Neural crest cell (in vitro differentiated cells): Measurements from ENCODE around the gene MYLK4. TPM values are rescaled to one million over a fixed set of nuclear protein-coding genes. Genes with fewer than 3 reads are reported as not detected.

Experiments used
- DNase-seq: peaks from one replicate; pipeline ENCODE4 v3.0.0; 2021; ENCODE audit warnings: low read depth, mixed read lengths, low spot score
- H3K27ac Mint-ChIP-seq: one replicate; pipeline ENCODE4 v1.8.0; 2021; ENCODE audit warnings: mild to moderate bottlenecking, mixed read lengths; ENCODE audit not compliant: unreplicated experiment
- H3K27me3 Mint-ChIP-seq: 2 replicates; pipeline ENCODE4 v1.8.0; 2021; ENCODE audit warnings: low read depth, mild to moderate bottlenecking, mixed read lengths
- H3K36me3 Mint-ChIP-seq: 2 replicates; pipeline ENCODE4 v1.8.0; 2021; ENCODE audit warnings: low read depth, mild to moderate bottlenecking, mixed read lengths
- H3K4me1 Mint-ChIP-seq: 2 replicates; pipeline ENCODE4 v1.8.0; 2021; ENCODE audit warnings: mixed read lengths
- H3K4me3 Mint-ChIP-seq: one replicate; pipeline ENCODE4 v1.8.0; 2021; ENCODE audit warnings: mild to moderate bottlenecking, mixed read lengths
- H3K9me3 Mint-ChIP-seq: 2 replicates; pipeline ENCODE4 v1.8.0; 2021; ENCODE audit warnings: mixed read lengths
- CTCF ChIP-seq: fragments of 200-600 bp; sonication (generic); conservative IDR thresholded peaks from 2 replicates; pipeline ENCODE4 v1.5.0; 2021; ENCODE audit warnings: antibody characterized with exemption, mild to moderate bottlenecking
- total RNA-seq: library from RNA; stranded (reverse); gene quantifications from 2 replicates; pipeline ENCODE4 v1.2.1, GENCODE V29; 2021

Gene MYLK4
- total RNA-seq, 1 donor from 2014 or later, result 0.96 TPM

- DNase-seq, result no peak
- no peak for TF ChIP-seq CTCF
- Mint-ChIP-seq H3K4me1 (no peaks in the 10 kb centered on the region), H3K36me3 (peaks cover 5% of the 10 kb centered on the region), H3K4me3 (no peak overlapping the region), H3K27me3 (no peaks in the 10 kb centered on the region), H3K27ac (no peak overlapping the region), H3K9me3 (peaks cover 5% of the 10 kb centered on the region)
These were observed 65.7 kb downstream of the MYLK4 start for GRCh38 chr6:2684766-2685754.

GRCh38 chr6:2684103-2684749 is 66.5 kb downstream of the MYLK4 start:
- peak overlapping the region; percentile 52 for H3K27ac Mint-ChIP-seq
- no peak overlapping the region for H3K4me3 Mint-ChIP-seq

GRCh38 chr6:2680264-2680922 is 70.3 kb downstream of the MYLK4 start:
- DNase-seq, result no peak
- TF ChIP-seq CTCF, result no peak
- H3K36me3 Mint-ChIP-seq, result peaks cover 5% of the 10 kb centered on the region
- no peaks in the 10 kb centered on the region for H3K27me3 Mint-ChIP-seq
- H3K4me3 Mint-ChIP-seq, result no peak overlapping the region
- peaks cover 5% of the 10 kb centered on the region for H3K9me3 Mint-ChIP-seq
- no peaks in the 10 kb centered on the region for H3K4me1 Mint-ChIP-seq
- no peak overlapping the region for H3K27ac Mint-ChIP-seq

More at GRCh38 chr6:2684103-2684749, 66.5 kb downstream of the MYLK4 start:
- Mint-ChIP-seq H3K9me3 (peaks cover 5% of the 10 kb centered on the region), H3K36me3 (peaks cover 5% of the 10 kb centered on the region), H3K4me1 (no peaks in the 10 kb centered on the region), H3K27me3 (no peaks in the 10 kb centered on the region)
- no peak for TF ChIP-seq CTCF
- no peak for DNase-seq

- no peak for DNase-seq
- H3K27ac Mint-ChIP-seq, result no peak overlapping the region
- H3K9me3 Mint-ChIP-seq, result no peaks in the 10 kb centered on the region
- no peaks in the 10 kb centered on the region for H3K27me3 Mint-ChIP-seq
- H3K4me3 Mint-ChIP-seq, result no peak overlapping the region
- H3K36me3 Mint-ChIP-seq, result no peaks in the 10 kb centered on the region
- no peak for TF ChIP-seq CTCF
- H3K4me1 Mint-ChIP-seq, result no peaks in the 10 kb centered on the region
These were observed 73.6 kb downstream of the MYLK4 start for GRCh38 chr6:2677080-2677593.

GRCh38 chr6:2676048-2676447 is 74.7 kb downstream of the MYLK4 start:
- no peak for DNase-seq
- H3K27ac Mint-ChIP-seq, result no peak overlapping the region
- H3K9me3 Mint-ChIP-seq, result no peaks in the 10 kb centered on the region
- TF ChIP-seq CTCF, result no peak
- no peaks in the 10 kb centered on the region for H3K27me3 Mint-ChIP-seq
- no peaks in the 10 kb centered on the region for H3K36me3 Mint-ChIP-seq
- H3K4me1 Mint-ChIP-seq, result no peaks in the 10 kb centered on the region
- no peak overlapping the region for H3K4me3 Mint-ChIP-seq
